ENCODE data around the gene PIKFYVE. TPM values are rescaled to one million over a fixed set of nuclear protein-coding genes. Genes with fewer than 3 reads are reported as not detected.

The PIKFYVE gene
- total and polyA plus RNA-seq, 2 of the 8 experiments (the other 6 are each of a cell fraction or from before 2014, with no cell fraction given) = 8.8 to 33.5 TPM

DNA sequence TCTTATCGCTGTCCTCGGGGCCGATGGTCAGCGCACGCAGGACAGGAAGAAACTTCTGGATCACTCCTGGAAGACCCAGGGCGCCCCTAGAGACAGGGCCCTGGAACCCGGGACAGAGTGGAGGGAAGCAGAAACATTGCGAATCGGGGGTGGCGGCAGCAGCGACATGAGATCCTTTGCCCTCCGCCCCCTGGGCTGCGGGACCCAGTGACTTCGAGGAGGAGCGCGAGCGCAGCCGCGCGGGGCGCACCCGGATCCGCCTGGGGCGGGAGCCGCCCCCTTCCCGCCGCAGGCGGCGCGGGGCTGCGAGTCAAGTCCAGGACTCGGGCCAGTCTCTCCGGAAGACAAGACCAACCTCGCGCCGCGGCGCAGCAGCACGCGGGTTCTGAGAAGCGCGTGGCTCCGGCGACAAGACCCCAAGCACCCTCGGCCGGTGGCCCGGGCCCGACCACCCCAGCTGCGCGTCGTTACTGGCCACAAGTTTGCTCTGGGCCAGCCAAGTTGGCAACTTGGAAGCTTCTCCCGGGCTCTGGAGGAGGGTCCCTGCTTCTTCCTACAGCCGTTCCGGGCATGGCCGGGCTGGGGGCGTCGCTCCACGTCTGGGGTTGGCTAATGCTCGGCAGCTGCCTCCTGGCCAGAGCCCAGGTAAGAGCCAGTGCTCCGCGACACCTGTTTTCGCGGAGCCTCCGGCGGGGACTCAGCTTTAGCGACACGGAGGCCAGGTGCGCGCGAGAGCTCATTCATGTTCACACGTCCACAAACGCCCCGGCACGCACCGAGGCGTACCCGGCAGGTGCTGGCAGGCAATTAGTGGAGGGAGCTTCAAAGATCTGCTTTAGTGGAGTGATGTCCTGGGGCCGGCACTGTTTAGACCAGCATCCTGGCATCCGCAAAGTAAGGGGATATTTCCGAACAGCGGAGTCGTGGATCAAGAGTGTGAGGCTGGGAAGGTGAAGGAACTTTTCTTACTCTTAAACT is 140.7 kb downstream of the PIKFYVE start, which contains the start of gene PTH2R (continued):
- TF ChIP-seq CHD7 (IDR thresholded peaks at IDR 0.05; ENCODE audit: insufficient replicate concordance, low read length) (no peak), CTCF (IDR thresholded peaks at IDR 0.05; ENCODE audit: control extremely low read depth in 1 of 3, insufficient read depth in 1 of 3, low read depth in 1 of 3, low read length in 3 of 3) (peak in 1 of 3 experiments; percentile 2; a peak in 2 of 4 replicates), SIX5 (IDR thresholded peaks at IDR 0.05; ENCODE audit: low read depth, low read length) (no peak), KDM4A (IDR thresholded peaks at IDR 0.05; ENCODE audit: low read depth, low read length, severe bottlenecking) (peak; percentile 99), CBX5 (IDR thresholded peaks at IDR 0.05; ENCODE audit: low read depth, low read length) (no peak)
- TF ChIP-seq, protein P1, sequence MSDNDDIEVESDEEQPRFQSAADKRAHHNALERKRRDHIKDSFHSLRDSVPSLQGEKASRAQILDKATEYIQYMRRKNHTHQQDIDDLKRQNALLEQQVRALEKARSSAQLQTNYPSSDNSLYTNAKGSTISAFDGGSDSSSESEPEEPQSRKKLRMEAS (IDR thresholded peaks at IDR 0.05) = peak; percentile 85
